ENCODE measurements around the gene SNX14. TPM values are rescaled to one million over a fixed set of nuclear protein-coding genes. Genes with fewer than 3 reads are reported as not detected.

The SNX14 gene
- total and polyA plus RNA-seq, 2 of the 13 experiments (the other 11 are each of a cell fraction or from before 2014, with no cell fraction given) = 83.5 to 112 TPM

DNA sequence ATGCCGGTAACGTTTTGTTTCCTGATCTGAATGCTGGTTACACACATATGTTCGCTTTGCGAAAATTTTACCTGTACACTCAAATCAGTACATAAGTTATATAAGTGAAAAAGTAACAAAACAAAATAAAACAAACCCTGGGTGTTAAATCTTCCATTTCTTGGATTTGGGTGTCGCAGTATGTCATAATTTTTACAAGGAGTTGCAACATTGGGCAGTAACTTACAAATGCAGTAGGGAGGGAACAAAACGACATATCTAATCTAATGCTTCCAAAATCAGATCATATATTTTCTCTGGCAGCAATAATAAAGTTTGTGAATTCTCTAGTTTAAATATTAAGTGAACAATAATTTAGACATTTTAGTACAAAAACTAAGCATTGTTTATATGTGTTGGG, 25.2 kb downstream of the SNX14 start:
- FAIRE-seq (no peak), ATAC-seq (no peak)
- H3K4me3 ChIP-seq (replicated peaks in 1 of 3; ENCODE audit: insufficient read depth in 1 of 3, low read depth in 2 of 3, low read length in 3 of 3) = no peak overlapping the region

More for the DNA sequence above, 25.2 kb downstream of the SNX14 start:
- H3K4me1 ChIP-seq (ENCODE audit: insufficient read depth, low read length) = no peaks in the 10 kb centered on the region
- no peaks in the 10 kb centered on the region for H3K27me3 ChIP-seq (ENCODE audit: control insufficient read depth in 1 of 2, insufficient read depth in 2 of 2, low read length in 2 of 2)
- no peaks in the 10 kb centered on the region for H3K9me3 ChIP-seq (ENCODE audit: low read length)
- in situ Hi-C loops (cut with HindIII; ENCODE audit: extremely low pct_ligation_motif_present, low pct_unique_long_range_greater_than_20kb) (no loop called here), intact Hi-C loops (cut with micrococcal nuclease; ENCODE audit: unreplicated experiment) (no loop called here)
- no peak for TF ChIP-seq ZBTB7B (CRISPR knock-in tag; IDR thresholded peaks at IDR 0.05)
- TF ChIP-seq, protein P1, sequence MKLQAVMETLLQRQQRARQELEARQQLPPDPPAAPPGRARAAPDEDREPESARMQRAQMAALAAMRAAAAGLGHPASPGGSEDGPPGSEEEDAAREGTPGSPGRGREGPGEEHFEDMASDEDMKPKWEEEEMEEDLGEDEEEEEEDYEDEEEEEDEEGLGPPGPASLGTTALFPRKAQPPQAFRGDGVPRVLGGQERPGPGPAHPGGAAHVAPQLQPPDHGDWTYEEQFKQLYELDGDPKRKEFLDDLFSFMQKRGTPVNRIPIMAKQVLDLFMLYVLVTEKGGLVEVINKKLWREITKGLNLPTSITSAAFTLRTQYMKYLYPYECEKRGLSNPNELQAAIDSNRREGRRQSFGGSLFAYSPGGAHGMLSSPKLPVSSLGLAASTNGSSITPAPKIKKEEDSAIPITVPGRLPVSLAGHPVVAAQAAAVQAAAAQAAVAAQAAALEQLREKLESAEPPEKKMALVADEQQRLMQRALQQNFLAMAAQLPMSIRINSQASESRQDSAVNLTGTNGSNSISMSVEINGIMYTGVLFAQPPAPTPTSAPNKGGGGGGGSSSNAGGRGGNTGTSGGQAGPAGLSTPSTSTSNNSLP (IDR thresholded peaks at IDR 0.05; ENCODE audit: low read depth, low read length) = no peak
- no peak for TF ChIP-seq ZNF572 (CRISPR knock-in tag; IDR thresholded peaks at IDR 0.05)
- TF ChIP-seq MAFG (CRISPR knock-in tag; IDR thresholded peaks at IDR 0.05) = no peak
- TF ChIP-seq ZNF749 (CRISPR knock-in tag; IDR thresholded peaks at IDR 0.05; ENCODE audit: borderline replicate concordance) = no peak
- TF ChIP-seq ZNF629 (CRISPR knock-in tag; conservative IDR thresholded peaks at IDR 0.05) = no peak
- TF ChIP-seq, protein P2, sequence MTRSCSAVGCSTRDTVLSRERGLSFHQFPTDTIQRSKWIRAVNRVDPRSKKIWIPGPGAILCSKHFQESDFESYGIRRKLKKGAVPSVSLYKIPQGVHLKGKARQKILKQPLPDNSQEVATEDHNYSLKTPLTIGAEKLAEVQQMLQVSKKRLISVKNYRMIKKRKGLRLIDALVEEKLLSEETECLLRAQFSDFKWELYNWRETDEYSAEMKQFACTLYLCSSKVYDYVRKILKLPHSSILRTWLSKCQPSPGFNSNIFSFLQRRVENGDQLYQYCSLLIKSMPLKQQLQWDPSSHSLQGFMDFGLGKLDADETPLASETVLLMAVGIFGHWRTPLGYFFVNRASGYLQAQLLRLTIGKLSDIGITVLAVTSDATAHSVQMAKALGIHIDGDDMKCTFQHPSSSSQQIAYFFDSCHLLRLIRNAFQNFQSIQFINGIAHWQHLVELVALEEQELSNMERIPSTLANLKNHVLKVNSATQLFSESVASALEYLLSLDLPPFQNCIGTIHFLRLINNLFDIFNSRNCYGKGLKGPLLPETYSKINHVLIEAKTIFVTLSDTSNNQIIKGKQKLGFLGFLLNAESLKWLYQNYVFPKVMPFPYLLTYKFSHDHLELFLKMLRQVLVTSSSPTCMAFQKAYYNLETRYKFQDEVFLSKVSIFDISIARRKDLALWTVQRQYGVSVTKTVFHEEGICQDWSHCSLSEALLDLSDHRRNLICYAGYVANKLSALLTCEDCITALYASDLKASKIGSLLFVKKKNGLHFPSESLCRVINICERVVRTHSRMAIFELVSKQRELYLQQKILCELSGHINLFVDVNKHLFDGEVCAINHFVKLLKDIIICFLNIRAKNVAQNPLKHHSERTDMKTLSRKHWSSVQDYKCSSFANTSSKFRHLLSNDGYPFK (CRISPR knock-in tag; IDR thresholded peaks at IDR 0.05; ENCODE audit: borderline replicate concordance) = no peak
- no peak for TF ChIP-seq ZNF101 (CRISPR knock-in tag; IDR thresholded peaks at IDR 0.05; ENCODE audit: borderline replicate concordance, low read depth)
- no peak for TF ChIP-seq GABPA (IDR thresholded peaks at IDR 0.05; ENCODE audit: low read depth, low read length)
- no peak for TF ChIP-seq GABPA (CRISPR knock-in tag; IDR thresholded peaks at IDR 0.05; ENCODE audit: low read depth)
- no peak for TF ChIP-seq SSRP1 (CRISPR knock-in tag; IDR thresholded peaks at IDR 0.05)
- no peak for TF ChIP-seq ZNF713 (CRISPR knock-in tag; IDR thresholded peaks at IDR 0.05)
- POLR2A ChIA-PET = no interaction called here
- H3K79me2 ChIP-seq (ENCODE audit: insufficient read depth, low read length) = peaks cover 5% of the 10 kb centered on the region
- CTCF ChIA-PET (ENCODE audit: low intra/inter-chr PET ratio, low total read pairs) = no interaction called here
- no peak overlapping the region for H3K4me2 ChIP-seq (ENCODE audit: low read depth, low read length)
- no peak overlapping the region for H3K9ac ChIP-seq (ENCODE audit: insufficient read depth, low read depth, low read length)
- H2AFZ ChIP-seq (ENCODE audit: low read length) = no peak overlapping the region
- DNase-seq (ENCODE audit: low spot score) = no peak
- WGBS (ENCODE audit: low lambda C conversion rate) = 97% methylated on average over 6 of the region's 6 CpGs
- BruUV-seq (replicated peaks) = TSS peak; percentile 34
- no peaks in the 10 kb centered on the region; the same call in 1 of the 2 replicates for H4K20me1 ChIP-seq (ENCODE audit: insufficient read depth, low read length)
- no peak overlapping the region for H3K27ac ChIP-seq (ENCODE audit: extremely low read length, insufficient read depth, low read length)
- H3K36me3 ChIP-seq (replicated peaks in 1 of 2; ENCODE audit: control insufficient read depth in 1 of 2, insufficient read depth in 2 of 2, low read length in 2 of 2) = peaks cover 0 to 29% of the 10 kb centered on the region in 2 experiments; a peak in 4 of 5 replicates

All from HepG2 (cell line).